Prostate gland (tissue), 2 donors: Measurements from ENCODE around the gene ROBO1.

Experiments
- POLR2AphosphoS5 ChIP-seq: sonication (generic); formaldehyde crosslinking; IDR thresholded peaks from one replicate; pipeline ENCODE4 v1.6.1; 2017; ENCODE audit warnings: antibody characterized with exemption
- TF ChIP-seq, protein P1 (sequence below), 4 experiments: fragments of 200-600 bp in 2 of 4; fragments of 450-650 bp in 2 of 4; sonication (generic) in 2 of 4; IDR thresholded peaks; 1 replicate in 3 of 4; 2 replicates in 1 of 4; pipeline ENCODE4 v1.5.1; 2016 to 2019; ENCODE audit warnings: antibody characterized with exemption in 4 of 4, mild to moderate bottlenecking in 2 of 4, moderate library complexity in 2 of 4

- no peak for TF ChIP-seq POLR2AphosphoS5
- TF ChIP-seq, protein P1, sequence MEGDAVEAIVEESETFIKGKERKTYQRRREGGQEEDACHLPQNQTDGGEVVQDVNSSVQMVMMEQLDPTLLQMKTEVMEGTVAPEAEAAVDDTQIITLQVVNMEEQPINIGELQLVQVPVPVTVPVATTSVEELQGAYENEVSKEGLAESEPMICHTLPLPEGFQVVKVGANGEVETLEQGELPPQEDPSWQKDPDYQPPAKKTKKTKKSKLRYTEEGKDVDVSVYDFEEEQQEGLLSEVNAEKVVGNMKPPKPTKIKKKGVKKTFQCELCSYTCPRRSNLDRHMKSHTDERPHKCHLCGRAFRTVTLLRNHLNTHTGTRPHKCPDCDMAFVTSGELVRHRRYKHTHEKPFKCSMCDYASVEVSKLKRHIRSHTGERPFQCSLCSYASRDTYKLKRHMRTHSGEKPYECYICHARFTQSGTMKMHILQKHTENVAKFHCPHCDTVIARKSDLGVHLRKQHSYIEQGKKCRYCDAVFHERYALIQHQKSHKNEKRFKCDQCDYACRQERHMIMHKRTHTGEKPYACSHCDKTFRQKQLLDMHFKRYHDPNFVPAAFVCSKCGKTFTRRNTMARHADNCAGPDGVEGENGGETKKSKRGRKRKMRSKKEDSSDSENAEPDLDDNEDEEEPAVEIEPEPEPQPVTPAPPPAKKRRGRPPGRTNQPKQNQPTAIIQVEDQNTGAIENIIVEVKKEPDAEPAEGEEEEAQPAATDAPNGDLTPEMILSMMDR (IDR thresholded peaks at IDR 0.05): no peak
These were observed 276.7 kb downstream of the ROBO1 start for GRCh38 chr3:79491029-79491641.
